Hepatocyte (in vitro differentiated cells): ENCODE data around the gene MAFF. TPM values are rescaled to one million over a fixed set of nuclear protein-coding genes. Genes with fewer than 3 reads are reported as not detected.

Source experiments
- DNase-seq: peaks from one replicate; pipeline ENCODE4 v3.0.0-alpha.2; 2016; ENCODE audit warnings: low spot score
- H2AFZ ChIP-seq: fragments of 200-600 bp; sonication (generic); 2 replicates; pipeline ENCODE4 v1.6.0; 2016; ENCODE audit warnings: antibody characterized with exemption, mild to moderate bottlenecking
- H3K27ac ChIP-seq: fragments of 200-600 bp; sonication (generic); 2 replicates; pipeline ENCODE4 v1.5.1; 2016; ENCODE audit warnings: mild to moderate bottlenecking
- H3K27me3 ChIP-seq: fragments of 200-600 bp; sonication (generic); 2 replicates; pipeline ENCODE4 v1.6.1; 2016
- H3K36me3 ChIP-seq: fragments of 200-600 bp; sonication (generic); replicated peaks from 2 replicates; pipeline ENCODE4 v1.5.1; 2016; ENCODE audit warnings: low read depth; ENCODE audit not compliant: insufficient read depth
- H3K4me1 ChIP-seq: fragments of 200-600 bp; sonication (generic); 2 replicates; pipeline ENCODE4 v1.5.1; 2016; ENCODE audit warnings: mild to moderate bottlenecking, moderate library complexity; ENCODE audit not compliant: insufficient read depth
- H3K4me2 ChIP-seq: fragments of 200-600 bp; sonication (generic); 2 replicates; pipeline ENCODE4 v1.6.0; 2016
- H3K4me3 ChIP-seq: fragments of 200-600 bp; sonication (generic); 2 replicates; pipeline ENCODE4 v1.5.1; 2016; ENCODE audit warnings: mild to moderate bottlenecking
- H3K79me2 ChIP-seq: fragments of 200-600 bp; sonication (generic); 2 replicates; pipeline ENCODE4 v1.6.0; 2017; ENCODE audit warnings: mild to moderate bottlenecking
- H3K9me2 ChIP-seq: fragments of 200-600 bp; sonication (generic); replicated peaks from 2 replicates; pipeline ENCODE4 v1.6.0; 2017; ENCODE audit warnings: mild to moderate bottlenecking; ENCODE audit not compliant: insufficient read depth
- H3K9me3 ChIP-seq: fragments of 200-600 bp; sonication (generic); 2 replicates; pipeline ENCODE4 v1.5.1; 2016; ENCODE audit warnings: low read depth, mild to moderate bottlenecking
- H4K20me1 ChIP-seq: fragments of 200-600 bp; sonication (generic); 2 replicates; pipeline ENCODE4 v1.6.0; 2016; ENCODE audit warnings: mild to moderate bottlenecking; ENCODE audit not compliant: insufficient read depth, poor library complexity, severe bottlenecking
- EZH2 ChIP-seq: fragments of 200-600 bp; sonication (generic); IDR thresholded peaks from 2 replicates; pipeline ENCODE4 v1.6.1; 2016; ENCODE audit warnings: antibody characterized with exemption, mild to moderate bottlenecking, borderline replicate concordance
- EZH2phosphoT487 ChIP-seq: fragments of 200-600 bp; sonication (generic); IDR thresholded peaks from one replicate; pipeline ENCODE4 v1.6.1; 2018; ENCODE audit warnings: antibody characterized with exemption, mild to moderate bottlenecking, low read depth, moderate library complexity; ENCODE audit not compliant: unreplicated experiment, severe bottlenecking
- WGBS: methylation state at CpG from one replicate; pipeline ENCODE4 v1.1.6; 2016; ENCODE audit warnings: low lambda C conversion rate; ENCODE audit errors: missing lambda C conversion rate; 5-methylcytosine and 5-hydroxymethylcytosine counted together
- polyA plus RNA-seq: library from polyadenylated mRNA; unstranded; fragments of >200 nt; fragmentation: Nextera tagmentation; extraction: Ambion mirVana; gene quantifications from 2 replicates; pipeline ENCODE4 v1.2.1, GENCODE V29; 2016
- total RNA-seq: library from RNA; depleted of rRNA; stranded (reverse); fragments of >200 nt; gene quantifications from 2 replicates; pipeline ENCODE4 v1.2.3, GENCODE V29; 2014
- TF ChIP-seq, protein P1 (sequence below): fragments of 200-600 bp; sonication (generic); IDR thresholded peaks from 2 replicates; pipeline ENCODE4 v1.5.1; 2016; ENCODE audit warnings: antibody characterized with exemption, mild to moderate bottlenecking; ENCODE audit not compliant: poor library complexity

MAFF gene
- total and polyA plus RNA-seq, 2 experiments from 2014 or later = 67.2 to 70.4 TPM

DNA sequence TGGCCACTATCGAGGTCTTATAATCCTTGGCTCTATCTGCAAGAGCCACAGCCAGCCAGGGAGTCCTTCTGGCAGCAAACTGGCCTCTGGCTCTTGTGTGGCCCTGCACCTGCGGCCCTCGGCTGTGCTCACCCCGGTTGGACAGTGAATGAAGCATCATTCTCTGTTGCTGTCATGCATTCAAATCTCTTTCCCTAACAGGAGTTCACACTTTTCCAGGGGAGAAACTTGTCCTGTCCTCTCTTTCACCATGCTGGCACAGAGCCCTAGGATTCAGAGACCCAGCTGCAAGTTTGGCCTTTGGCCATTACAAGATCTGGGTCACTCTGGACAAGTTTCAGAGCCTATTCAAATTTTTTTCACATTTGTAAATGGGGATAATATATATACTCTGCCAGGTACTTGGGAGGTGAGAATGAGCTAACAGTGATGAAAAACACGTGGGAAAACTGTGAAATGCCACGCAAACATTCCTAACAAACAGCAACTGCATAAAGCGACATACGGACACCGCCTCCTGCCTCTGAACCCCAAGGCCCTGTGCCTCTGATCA lies 36.8 kb downstream of the MAFF start:
- Histone ChIP-seq H3K4me3 (no peak overlapping the region), H4K20me1 (no peaks in the 10 kb centered on the region), H3K27me3 (no peaks in the 10 kb centered on the region), H3K79me2 (peaks cover 16% of the 10 kb centered on the region), H3K36me3 (no peaks in the 10 kb centered on the region), H3K4me2 (peak overlapping the region; percentile 44), H3K4me1 (peaks cover 29% of the 10 kb centered on the region), H2AFZ (no peak overlapping the region), H3K27ac (peak overlapping the region; percentile 90), H3K9me2 (no peaks in the 10 kb centered on the region), H3K9me3 (no peaks in the 10 kb centered on the region)
- DNase-seq = no peak
- TF ChIP-seq EZH2 = no peak
- TF ChIP-seq, protein P1, sequence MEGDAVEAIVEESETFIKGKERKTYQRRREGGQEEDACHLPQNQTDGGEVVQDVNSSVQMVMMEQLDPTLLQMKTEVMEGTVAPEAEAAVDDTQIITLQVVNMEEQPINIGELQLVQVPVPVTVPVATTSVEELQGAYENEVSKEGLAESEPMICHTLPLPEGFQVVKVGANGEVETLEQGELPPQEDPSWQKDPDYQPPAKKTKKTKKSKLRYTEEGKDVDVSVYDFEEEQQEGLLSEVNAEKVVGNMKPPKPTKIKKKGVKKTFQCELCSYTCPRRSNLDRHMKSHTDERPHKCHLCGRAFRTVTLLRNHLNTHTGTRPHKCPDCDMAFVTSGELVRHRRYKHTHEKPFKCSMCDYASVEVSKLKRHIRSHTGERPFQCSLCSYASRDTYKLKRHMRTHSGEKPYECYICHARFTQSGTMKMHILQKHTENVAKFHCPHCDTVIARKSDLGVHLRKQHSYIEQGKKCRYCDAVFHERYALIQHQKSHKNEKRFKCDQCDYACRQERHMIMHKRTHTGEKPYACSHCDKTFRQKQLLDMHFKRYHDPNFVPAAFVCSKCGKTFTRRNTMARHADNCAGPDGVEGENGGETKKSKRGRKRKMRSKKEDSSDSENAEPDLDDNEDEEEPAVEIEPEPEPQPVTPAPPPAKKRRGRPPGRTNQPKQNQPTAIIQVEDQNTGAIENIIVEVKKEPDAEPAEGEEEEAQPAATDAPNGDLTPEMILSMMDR = no peak
- no peak for TF ChIP-seq EZH2phosphoT487
- 78% methylated on average over 9 of the region's 9 CpGs for WGBS

DNA sequence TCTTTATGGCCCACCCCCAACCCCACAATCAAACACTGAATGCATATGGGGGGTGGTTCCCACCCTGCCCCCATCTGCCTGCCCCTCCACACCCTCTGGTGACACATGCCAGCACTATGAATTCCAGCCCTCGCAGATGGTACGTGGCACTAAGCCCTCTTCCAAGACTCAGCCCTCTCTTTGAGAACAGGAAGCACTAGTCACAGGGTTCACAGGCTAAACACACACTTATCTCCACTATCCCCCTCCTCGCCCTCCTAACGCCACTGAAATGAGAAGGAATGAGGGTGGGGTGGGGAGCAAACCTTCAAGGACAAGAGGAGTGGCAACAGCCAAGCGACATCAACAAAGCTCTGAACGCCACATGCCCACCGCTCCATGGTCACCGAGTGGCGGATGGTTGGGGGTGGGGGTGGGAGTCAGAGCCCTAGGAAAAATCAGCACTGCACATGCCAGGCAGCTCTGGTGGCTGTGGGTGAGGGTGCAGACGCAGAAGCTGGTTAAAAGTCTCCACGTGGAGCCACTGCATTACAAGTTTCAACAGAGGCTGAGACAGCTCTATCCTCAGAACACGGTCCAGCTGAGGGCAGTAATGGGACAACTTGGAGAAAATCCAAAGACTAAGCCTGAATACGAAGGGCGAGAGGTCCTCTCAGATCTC lies 37.4 kb downstream of the MAFF start:
- H3K79me2 ChIP-seq = peaks cover 16% of the 10 kb centered on the region
- no peaks in the 10 kb centered on the region for H3K36me3 ChIP-seq
- whole genome bisulfite sequencing = 56% methylated on average over 14 of the region's 14 CpGs
- H3K4me2 ChIP-seq = peak overlapping the region; percentile 44
- H3K27me3 ChIP-seq = no peaks in the 10 kb centered on the region
- H3K4me1 ChIP-seq = peaks cover 31% of the 10 kb centered on the region
- DNase-seq = peak; percentile 71
- H3K9me2 ChIP-seq = no peaks in the 10 kb centered on the region
- no peak overlapping the region for H2AFZ ChIP-seq
- peak overlapping the region; percentile 90 for H3K27ac ChIP-seq
- no peaks in the 10 kb centered on the region for H4K20me1 ChIP-seq
- no peak overlapping the region for H3K4me3 ChIP-seq
- TF ChIP-seq EZH2 = no peak
- TF ChIP-seq, protein P1 = peak; percentile 37
- H3K9me3 ChIP-seq = no peaks in the 10 kb centered on the region

DNA sequence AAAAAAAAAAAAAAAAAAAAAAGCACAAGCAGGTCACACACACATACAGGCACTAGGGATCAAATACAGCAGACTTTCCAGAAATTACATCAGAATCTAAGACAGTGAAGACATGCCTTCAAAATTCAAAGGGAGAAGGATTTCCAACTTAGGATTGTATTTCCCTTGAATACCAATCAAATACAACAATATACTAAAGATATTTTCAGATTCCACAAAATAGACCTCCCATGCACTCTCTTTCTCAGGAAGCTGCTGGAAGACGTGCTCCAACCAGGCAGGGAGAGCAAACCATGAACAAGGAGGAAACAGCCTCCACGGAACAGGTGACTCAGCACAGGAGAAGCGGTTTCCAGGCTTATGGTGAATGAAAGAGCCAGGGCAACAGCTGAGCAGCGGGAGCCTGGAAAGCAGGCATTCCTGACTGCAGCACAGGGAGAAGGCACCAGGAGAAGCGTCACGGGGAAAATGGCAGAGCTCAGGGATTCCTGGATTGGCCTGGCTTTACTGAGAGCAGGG lies 39.0 kb downstream of the MAFF start:
- Histone ChIP-seq H4K20me1 (no peaks in the 10 kb centered on the region), H3K36me3 (no peaks in the 10 kb centered on the region), H3K4me1 (peaks cover 31% of the 10 kb centered on the region), H3K9me3 (no peaks in the 10 kb centered on the region), H3K27ac (peak overlapping the region; percentile 90), H2AFZ (no peak overlapping the region), H3K4me3 (no peak overlapping the region), H3K9me2 (no peaks in the 10 kb centered on the region), H3K79me2 (peaks cover 11% of the 10 kb centered on the region), H3K27me3 (no peaks in the 10 kb centered on the region), H3K4me2 (no peak overlapping the region)
- TF ChIP-seq EZH2phosphoT487 = no peak
- no peak for TF ChIP-seq EZH2
- TF ChIP-seq, protein P1 = no peak
- peak; percentile 82 for DNase-seq
- WGBS = 42% methylated on average over 6 of the region's 6 CpGs
